Psoas muscle (tissue), 8 donors: ENCODE data around the gene MS4A6A. TPM values are rescaled to one million over a fixed set of nuclear protein-coding genes. Genes with fewer than 3 reads are reported as not detected.

Experiments used
- ATAC-seq, 4 donors: fragments of 200-7000 bp; cut with Tn5 transposase; one replicate each; pipeline ENCODE4 v1.9.1; 2020; ENCODE audit warnings: moderate library complexity in 3 of 4, mild to moderate bottlenecking in 2 of 4
- DNase-seq, 2 donors: peaks; one replicate each; pipeline ENCODE4 v3.0.0-alpha.2; 2020
- H3K27ac ChIP-seq: fragments of 200-600 bp; one replicate; pipeline ENCODE4 v1.8.0; 2022
- H3K27me3 ChIP-seq, 3 donors: fragments of 200-600 bp in 1 of 3; one replicate each; pipeline versions ENCODE4 v1.6.1 to v1.8.0; 2013 to 2022; ENCODE audit warnings: low read length in 2 of 3, mild to moderate bottlenecking in 2 of 3, moderate library complexity in 1 of 3; ENCODE audit not compliant: insufficient read depth in 3 of 3
- H3K36me3 ChIP-seq, 2 donors: fragments of 200-600 bp in 1 of 2; one replicate each; pipeline versions ENCODE4 v1.6.1 to v1.8.0; 2013 to 2022; ENCODE audit warnings: low read depth in 1 of 2, mild to moderate bottlenecking in 1 of 2, moderate library complexity in 1 of 2; ENCODE audit not compliant: insufficient read depth in 1 of 2
- H3K4me1 ChIP-seq: fragments of 200-600 bp; one replicate; pipeline ENCODE4 v1.8.0; 2022
- H3K4me3 ChIP-seq: fragments of 200-600 bp; one replicate; pipeline ENCODE4 v1.8.0; 2022; ENCODE audit warnings: mild to moderate bottlenecking
- H3K9me3 ChIP-seq: fragments of 200-600 bp; one replicate; pipeline ENCODE4 v1.8.0; 2022
- WGBS, 3 donors: extraction: QIAGEN DNeasy Blood & Tissue Kit; methylation state at CpG; one replicate each; pipeline versions ENCODE4 v1.1.6 to v1.1.7; 2013; 5-methylcytosine and 5-hydroxymethylcytosine counted together
- intact Hi-C, 2 donors: fragments of 100-400 bp; cut with DNase I; formaldehyde crosslinking; loops; one replicate each; pipeline versions ENCODE4 v1.11.0 to v1.14.2; 2022
- long read RNA-seq, 2 donors: library from polyadenylated mRNA; unstranded; transcript quantifications; one replicate each; pipeline ENCODE4 v2.0.0, GENCODE V29; 2021
- polyA plus RNA-seq, 3 donors: library from polyadenylated mRNA; stranded (reverse); fragments of 200-250 nt; gene quantifications; one replicate each; pipeline ENCODE4 v1.2.3, GENCODE V29; 2013
- total RNA-seq, 4 donors: library from RNA; stranded (reverse); fragmentation: NEBNext Ultra II Directional in 2 of 4; extraction: Animal tissue kit (Norgen Biotek cat#: 25700) in 2 of 4; gene quantifications; one replicate each; pipeline versions ENCODE4 v1.2.1 to v1.2.4, GENCODE V29; 2021 to 2023
- TF ChIP-seq, protein P1 (sequence below): fragments of 200-600 bp; IDR thresholded peaks from one replicate; pipeline ENCODE4 v1.8.0; 2022; ENCODE audit warnings: antibody characterized with exemption
- donor health status: healthy with polysubstance abuse.
- donor health status: DM: no; HTN: no; CAD: no; lungs with moderate emphysema.
- donor health status: Bipolar disorder and iron deficiency.
- donor health status: healthy.
- donor health status: DM: yes; HTN: yes; CAD: no.
- donor health status: DM: no; HTN: no; CAD: no.
- donor health status: DM: no; HTN: no; CAD: no.
- donor health status: DM: yes; HTN: yes; CAD: no.

Gene MS4A6A, protein sequence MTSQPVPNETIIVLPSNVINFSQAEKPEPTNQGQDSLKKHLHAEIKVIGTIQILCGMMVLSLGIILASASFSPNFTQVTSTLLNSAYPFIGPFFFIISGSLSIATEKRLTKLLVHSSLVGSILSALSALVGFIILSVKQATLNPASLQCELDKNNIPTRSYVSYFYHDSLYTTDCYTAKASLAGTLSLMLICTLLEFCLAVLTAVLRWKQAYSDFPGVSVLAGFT
- total RNA-seq (10 to 100 TPM; 14.7 to 22.6 (median 18.0) TPM), polyA plus RNA-seq (10 to 100 TPM in 1 of 3 donors, 1 to 10 TPM in 2; 2.9 to 11.6 (median 4.2) TPM)
- long read RNA-seq, donor 1, partial matches to known transcripts = 1 of 5 reads
- long read RNA-seq, donor 1, other reads (novel, unspliced or antisense) = 0 of 5 reads
- long read RNA-seq, donor 2, partial matches to known transcripts = 2 of 5 reads
- long read RNA-seq, donor 2, other reads (novel, unspliced or antisense) = 0 of 5 reads

DNA sequence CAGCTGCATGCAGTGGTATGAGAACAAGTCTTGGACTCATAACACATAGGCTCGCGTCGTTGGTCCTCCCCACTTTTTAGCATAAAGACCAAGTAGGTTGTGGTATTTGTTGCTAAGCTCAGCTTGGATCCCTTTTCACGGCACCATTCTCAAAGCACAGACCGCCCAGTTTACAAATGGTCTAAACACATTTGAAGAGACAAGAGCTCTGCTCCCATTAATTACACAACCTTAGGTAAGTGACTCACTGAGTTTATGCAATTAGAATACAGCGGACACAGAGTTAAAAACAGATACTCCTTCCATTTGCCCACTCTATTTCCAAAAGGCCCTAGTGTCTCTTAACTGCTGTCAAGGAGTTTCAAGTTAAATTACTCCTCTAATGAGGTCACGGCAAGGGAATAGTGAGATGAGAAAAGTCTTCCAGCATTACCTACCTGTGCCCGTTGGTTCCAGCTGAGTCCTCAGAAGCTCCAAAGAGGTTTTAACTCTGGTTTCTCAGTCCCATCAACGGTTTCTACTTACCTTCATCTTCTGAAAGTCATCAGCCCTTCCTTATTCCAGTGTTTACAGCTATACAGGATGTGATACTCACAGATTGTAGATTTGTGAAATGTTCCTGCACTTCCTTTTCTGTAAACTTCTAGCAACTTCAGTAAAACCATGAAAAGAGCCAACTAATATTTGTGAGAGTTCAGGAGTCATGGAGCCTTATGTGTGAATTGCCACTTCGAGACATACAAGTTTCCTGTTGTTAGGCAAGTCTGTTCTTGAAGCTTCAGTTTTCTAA lies at the start of gene MS4A6A:
Gene MS4A6A (minus strand): TSS at position 543 of the 790 bp plus-strand sequence. CDS start 1,356 bp downstream, outside the sequence.
- H3K27me3 ChIP-seq = no peaks in the 10 kb centered on the region
- TF ChIP-seq, protein P1, sequence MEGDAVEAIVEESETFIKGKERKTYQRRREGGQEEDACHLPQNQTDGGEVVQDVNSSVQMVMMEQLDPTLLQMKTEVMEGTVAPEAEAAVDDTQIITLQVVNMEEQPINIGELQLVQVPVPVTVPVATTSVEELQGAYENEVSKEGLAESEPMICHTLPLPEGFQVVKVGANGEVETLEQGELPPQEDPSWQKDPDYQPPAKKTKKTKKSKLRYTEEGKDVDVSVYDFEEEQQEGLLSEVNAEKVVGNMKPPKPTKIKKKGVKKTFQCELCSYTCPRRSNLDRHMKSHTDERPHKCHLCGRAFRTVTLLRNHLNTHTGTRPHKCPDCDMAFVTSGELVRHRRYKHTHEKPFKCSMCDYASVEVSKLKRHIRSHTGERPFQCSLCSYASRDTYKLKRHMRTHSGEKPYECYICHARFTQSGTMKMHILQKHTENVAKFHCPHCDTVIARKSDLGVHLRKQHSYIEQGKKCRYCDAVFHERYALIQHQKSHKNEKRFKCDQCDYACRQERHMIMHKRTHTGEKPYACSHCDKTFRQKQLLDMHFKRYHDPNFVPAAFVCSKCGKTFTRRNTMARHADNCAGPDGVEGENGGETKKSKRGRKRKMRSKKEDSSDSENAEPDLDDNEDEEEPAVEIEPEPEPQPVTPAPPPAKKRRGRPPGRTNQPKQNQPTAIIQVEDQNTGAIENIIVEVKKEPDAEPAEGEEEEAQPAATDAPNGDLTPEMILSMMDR = no peak
- ATAC-seq (no peak), DNase-seq (no peak)
- intact Hi-C loops = no loop called here
- H3K36me3 ChIP-seq = no peaks in the 10 kb centered on the region
- H3K4me3 ChIP-seq = peak within 1 kb of the TSS; percentile 42
- WGBS, 3 donors = 60 to 72% (median 63%) methylated on average over 10 of the region's 10 CpGs
- H3K4me1 ChIP-seq = no peaks in the 10 kb centered on the region
- H3K27ac ChIP-seq = no peak within 1 kb of the TSS
- H3K9me3 ChIP-seq = no peaks in the 10 kb centered on the region

DNA sequence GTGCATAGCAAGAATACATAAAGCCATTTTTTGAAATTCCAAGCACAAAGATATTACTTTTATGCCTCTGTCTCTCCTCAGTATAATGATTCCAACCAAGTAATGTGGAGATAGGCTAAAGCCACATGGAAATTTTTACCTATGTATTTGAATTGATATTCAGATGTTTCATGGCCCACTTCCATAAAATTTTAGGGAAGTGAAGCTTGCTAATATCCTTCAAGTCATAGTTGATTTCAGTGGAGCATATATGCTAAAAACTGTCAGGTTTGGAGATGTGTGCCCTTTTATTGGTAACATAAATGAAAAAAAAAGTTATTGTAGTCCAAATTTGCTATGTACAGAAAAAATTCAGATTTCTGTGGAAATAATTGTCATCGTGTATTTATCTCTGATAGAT lies 47.8 kb upstream of the MS4A6A start:
- ATAC-seq = no peak
- Histone ChIP-seq H3K4me1 (no peaks in the 10 kb centered on the region), H3K4me3 (no peak overlapping the region), H3K36me3 (no peaks in the 10 kb centered on the region), H3K27me3 (no peaks in the 10 kb centered on the region), H3K27ac (no peak overlapping the region), H3K9me3 (no peaks in the 10 kb centered on the region)
- DNase-seq = no peak
- TF ChIP-seq, protein P1 = no peak
- 48 to 62% (median 58%) methylated on average over 1 of the region's 1 CpG for WGBS, 3 donors
- intact Hi-C loops = no loop called here

DNA sequence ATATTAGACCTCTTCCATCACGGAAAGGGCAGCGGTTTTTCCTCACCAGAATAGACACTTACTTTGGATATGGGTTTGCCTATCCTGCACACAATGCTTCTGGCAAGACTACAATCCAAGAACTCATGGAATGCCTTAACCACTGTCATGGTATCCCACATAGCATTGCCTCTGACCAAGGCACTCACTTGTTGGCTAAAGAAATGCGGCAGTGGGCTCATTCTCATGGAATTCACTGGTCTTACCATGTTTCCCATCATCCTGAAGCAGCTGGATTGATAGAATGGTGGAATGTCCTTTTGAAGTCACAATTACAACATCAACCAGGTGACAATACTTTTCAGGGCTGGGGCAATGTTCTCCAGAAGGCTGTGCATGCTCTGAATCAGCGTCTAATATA lies 39.3 kb upstream of the MS4A6A start:
- Histone ChIP-seq H3K27me3 (no peaks in the 10 kb centered on the region), H3K4me3 (no peak overlapping the region), H3K36me3 (no peaks in the 10 kb centered on the region), H3K4me1 (no peaks in the 10 kb centered on the region), H3K27ac (no peak overlapping the region), H3K9me3 (no peaks in the 10 kb centered on the region)
- intact Hi-C loops = no loop called here
- TF ChIP-seq, protein P1 = no peak
- ATAC-seq (no peak), DNase-seq (no peak)
- 81 to 86% (median 82%) methylated on average over 4 of the region's 4 CpGs for WGBS, 3 donors

DNA sequence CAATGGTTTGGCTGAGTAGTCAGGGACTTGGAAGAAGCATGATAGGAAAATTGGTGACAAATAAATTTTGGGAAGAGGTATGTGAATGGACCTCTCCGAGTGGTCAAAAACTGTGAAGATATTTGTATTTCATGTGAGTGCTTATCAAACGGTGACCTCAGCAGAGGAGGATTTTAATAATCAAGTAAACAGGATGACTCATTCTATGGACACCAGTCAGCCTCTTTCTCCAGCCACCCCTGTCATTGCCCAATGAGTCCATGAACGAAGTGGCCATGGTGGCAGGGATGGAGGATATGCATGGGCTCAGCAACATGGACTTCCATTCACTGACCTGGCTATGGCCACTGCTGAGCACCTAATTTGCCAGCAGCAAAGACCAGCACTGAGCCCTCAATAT lies 38.8 kb upstream of the MS4A6A start:
- TF ChIP-seq, protein P1 = no peak
- H3K4me1 ChIP-seq = no peaks in the 10 kb centered on the region
- no peaks in the 10 kb centered on the region for H3K9me3 ChIP-seq
- H3K27ac ChIP-seq = no peak overlapping the region
- WGBS, 3 donors = 49 to 69% (median 63%) methylated on average over 3 of the region's 3 CpGs
- no peak for DNase-seq
- no peaks in the 10 kb centered on the region for H3K36me3 ChIP-seq
- intact Hi-C loops = no loop called here
- no peak for ATAC-seq
- H3K27me3 ChIP-seq = no peaks in the 10 kb centered on the region
- no peak overlapping the region for H3K4me3 ChIP-seq
